DMS 273 (cell line): ENCODE data around the gene RAD52.

Source experiments
- DNase-seq: peaks from one replicate; lab custom pipeline; 2025; ENCODE audit not compliant: unreplicated experiment; lab: John Stamatoyannopoulos, UW

RAD52 gene

DNA sequence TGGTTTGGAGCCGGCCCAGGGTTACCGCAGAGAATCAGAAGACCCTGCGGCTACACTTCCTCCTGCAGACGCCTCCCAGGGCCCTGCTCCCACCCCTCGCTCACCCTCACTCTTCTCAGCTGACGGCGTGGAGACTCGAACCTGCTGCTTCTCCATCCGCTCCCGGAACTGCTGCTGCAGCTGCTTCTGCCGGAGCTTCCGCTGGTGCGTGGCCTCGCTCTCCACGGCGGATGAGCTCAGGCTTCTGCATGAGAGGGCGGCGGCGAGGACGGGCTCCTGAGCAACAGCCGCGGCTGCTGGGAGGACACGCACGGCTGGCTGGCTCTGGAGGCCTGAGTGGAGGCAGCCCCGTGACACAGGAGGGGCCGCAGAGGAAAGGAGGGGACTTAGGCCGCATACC, 33.3 kb downstream of the RAD52 start:
- no peak for DNase-seq

DNA sequence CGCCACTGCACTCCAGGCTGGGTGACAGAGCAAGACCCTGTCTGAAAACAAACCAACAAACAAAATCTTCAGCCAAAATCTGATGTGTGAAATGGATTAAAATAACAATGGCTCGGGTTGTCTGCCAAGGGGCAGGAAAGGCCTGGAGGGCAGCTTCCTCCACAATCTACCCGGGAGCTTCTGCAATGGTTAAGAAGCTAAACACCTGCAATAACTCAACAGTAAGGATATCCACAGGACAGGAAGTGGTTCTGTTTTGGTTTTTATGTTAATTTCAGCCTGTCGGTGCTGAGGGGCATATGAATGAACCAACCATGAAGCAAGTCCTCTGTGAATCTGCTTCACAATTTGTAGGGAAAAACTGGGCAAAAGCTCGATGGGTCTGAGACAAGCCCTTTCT, 34.4 kb downstream of the RAD52 start:
- DNase-seq: no peak

DNA sequence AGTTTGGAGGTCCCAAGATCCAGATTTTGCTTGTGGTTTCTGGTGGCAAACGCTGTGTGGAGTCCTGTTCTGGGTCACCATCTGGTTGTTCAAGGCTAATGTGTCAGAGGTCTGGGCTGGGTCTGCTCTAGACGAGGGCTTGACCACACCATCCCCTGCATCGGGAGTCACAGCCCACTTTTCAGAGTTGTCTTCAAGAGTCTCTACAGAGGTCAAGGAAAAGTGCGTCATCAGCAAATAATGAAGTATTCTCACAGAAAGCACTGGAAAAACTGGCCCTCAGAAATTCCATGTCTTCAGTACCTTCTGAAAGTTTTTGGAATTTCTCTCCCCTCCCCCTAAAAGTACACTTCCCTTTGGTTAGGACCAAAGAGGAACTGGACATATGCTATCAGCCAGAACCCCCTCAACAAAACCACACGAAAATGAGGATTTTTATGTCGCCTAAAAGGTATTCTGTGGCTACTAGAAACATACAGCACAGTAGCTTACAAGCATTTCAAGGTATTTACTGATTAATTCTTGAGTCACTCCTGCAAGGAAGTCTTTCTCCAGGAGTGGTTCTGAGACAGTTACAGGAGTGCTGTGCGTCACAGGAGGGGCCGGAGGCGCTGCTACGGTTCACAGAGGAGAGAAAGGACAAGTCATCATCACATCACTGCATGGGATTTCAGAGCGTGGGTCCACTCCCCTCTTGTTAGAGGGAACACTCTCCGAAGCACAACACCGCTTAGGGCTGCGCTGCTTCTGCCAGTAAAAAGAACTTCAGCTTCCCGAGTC, 35.4 kb downstream of the RAD52 start:
- DNase-seq: no peak

GRCh38 chr12:912466-913235, 36.8 kb downstream of the RAD52 start:
- no peak for DNase-seq

DNA sequence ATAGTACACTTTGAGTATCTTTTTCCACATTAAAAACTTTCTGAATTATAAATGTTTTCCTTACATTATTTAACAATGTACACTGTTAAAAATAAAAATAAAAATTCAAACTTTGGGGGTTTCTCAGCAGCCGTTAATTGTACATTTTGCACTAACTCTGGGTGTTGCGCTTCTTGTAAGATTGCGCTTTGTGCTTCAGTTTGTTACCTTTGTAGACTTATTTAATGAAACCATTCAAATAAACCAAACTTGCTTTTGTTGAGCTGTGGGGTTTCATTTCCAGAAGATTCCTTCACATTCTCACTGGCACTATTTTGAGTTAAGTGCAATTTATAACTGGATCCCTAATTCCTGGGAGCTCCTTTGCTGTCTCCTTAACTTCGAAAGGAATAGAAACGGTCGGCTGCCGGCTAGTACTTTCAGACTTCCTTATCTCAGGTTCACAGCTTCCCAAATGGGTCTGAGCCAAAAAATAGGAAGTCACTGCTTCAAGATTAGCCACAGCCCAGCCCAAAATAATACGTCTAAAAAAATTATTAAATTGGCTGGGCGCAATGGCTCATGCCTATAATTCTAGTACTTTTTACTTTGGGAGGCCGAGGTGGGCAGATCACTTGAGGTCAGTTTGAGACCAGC, 38.2 kb downstream of the RAD52 start:
- no peak for DNase-seq

- no peak for DNase-seq
These were observed 39.1 kb downstream of the RAD52 start for GRCh38 chr12:910416-910815.

GRCh38 chr12:909861-910260, 39.6 kb downstream of the RAD52 start:
- DNase-seq: no peak

DNA sequence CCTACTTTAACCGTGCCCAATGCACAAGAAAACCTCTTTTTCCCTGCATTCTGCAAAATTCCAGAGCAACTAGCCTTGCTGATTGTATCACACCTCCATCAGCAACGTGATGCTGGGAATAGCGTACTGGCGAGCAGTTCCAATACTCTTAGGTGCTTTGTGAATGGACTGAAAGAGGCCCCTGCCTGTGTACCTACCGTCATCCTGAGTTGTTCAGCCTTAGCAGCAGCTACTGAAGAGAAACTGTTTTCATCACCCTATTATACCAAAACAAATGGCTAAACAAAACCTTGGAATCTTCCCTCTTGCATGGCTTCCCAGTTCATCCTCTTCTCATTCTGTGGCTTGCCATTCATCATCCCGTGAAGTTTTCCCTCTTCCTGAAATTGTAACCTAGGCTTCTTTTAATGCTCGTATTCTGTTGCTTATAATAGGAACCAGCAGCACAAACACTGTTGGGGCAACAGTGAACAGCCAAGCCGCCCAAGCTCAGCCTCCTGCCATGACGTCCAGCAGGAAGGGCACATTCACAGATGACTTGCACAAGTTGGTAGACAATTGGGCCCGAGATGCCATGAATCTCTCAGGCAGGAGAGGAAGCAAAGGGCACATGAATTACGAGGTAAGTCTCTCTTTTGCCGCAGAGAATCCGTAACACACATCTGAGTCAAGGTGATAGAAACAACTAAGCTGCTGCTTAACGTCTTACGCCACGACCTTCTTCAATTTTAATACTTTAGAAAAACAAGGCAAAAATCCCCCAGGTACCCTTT, 41.9 kb downstream of the RAD52 start:
- DNase-seq: no peak

- no peak for DNase-seq
These were observed 43.4 kb downstream of the RAD52 start for GRCh38 chr12:906062-906585.

DNA sequence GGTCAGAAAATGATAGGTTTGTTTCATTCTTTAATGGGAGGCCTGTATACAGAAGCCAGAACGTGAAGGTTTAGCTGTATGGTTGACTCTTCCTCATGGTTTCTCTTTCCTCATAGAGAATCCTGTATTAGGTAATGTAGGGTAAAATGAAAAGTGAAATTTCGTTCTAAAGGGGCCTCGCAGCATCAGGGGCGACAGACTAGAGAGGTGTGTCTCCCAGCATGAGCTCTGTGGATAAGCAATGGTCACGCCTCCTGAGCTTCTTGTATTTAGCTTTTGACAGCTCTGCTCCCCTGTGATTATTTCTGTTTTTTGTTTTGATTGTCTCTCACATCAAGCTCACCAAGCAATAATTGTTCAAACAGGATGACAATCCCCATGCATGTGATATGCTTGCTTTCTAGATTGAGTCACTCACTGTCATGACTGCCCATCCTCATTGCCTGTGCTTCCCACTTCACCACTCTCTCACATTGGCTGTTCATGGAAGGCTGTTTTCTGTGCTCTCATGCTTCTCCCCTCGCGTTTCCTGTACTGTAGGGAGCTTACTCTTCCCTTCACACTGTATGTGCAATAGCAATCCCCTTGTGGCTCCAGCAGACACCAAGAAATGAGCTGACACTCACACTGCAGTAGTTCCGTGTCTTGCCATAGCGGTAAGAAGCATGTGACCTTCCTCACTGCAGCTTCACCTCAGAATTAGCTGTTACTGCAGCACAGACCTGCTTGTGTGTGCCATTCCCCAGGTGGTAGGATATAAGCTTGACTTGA, 44.0 kb downstream of the RAD52 start:
- DNase-seq: no peak

DNA sequence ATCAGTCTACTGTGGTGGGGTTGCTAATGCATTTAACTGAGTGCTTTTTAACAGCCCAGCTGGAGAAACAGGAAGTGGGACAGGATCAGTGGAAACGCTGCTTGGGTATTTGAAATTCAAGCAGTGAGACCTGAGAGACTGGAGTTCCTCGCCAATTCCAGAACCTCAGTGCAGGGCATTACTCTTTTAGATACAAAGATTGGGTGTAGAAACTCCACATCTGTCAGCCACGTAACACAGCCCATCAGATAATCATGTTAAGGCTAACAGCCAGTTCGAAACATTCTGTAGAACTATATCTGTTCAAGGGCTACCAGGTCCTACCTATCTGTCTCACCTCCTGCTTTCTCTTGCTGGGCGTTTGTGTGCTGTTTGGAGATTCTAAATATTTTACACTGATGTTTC, 45.5 kb downstream of the RAD52 start:
- no peak for DNase-seq

GRCh38 chr12:903055-903454, 46.4 kb downstream of the RAD52 start:
- DNase-seq: no peak

DNA sequence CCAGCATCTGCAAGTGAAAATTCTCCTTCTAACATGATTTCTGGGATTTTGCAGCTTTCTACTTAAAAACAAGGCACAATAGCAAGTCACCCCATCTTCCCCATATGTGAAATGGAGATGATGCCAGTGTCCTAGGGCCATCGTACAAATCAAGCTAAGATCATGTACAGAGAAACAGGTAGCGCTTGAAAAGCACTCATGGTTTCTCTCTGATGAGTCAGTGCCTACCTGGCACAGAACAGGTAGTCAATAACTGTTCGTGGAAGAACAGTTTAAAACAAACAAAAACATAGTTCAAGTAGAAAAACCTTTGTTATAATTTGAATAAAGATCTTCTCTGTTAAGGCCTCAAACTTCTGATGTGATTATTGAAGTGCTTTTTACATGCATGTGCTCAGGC, 46.9 kb downstream of the RAD52 start:
- no peak for DNase-seq

DNA sequence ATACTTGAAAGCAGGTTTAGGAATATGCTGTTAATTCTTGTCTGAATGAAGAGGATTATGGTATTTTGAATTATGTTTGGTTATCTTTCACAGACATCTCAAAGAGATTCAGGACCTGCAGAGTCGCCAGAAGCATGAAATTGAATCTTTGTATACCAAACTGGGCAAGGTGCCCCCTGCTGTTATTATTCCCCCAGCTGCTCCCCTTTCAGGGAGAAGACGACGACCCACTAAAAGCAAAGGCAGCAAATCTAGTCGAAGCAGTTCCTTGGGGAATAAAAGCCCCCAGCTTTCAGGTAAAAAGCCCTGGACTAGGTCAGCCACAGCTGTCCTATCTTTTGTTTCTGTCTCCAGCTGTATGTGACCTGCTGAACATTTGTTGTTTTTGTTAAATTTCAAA, 52.1 kb downstream of the RAD52 start:
- DNase-seq: no peak

- DNase-seq: no peak
These were observed 53.5 kb downstream of the RAD52 start for GRCh38 chr12:896031-896430.

GRCh38 chr12:894226-894625, 55.3 kb downstream of the RAD52 start:
- DNase-seq: no peak

- no peak for DNase-seq
These were observed 63.3 kb downstream of the RAD52 start for GRCh38 chr12:886206-886605.

GRCh38 chr12:885701-886100, 63.8 kb downstream of the RAD52 start:
- DNase-seq: no peak

- no peak for DNase-seq
These were observed 64.6 kb downstream of the RAD52 start for GRCh38 chr12:884746-885414.

DNA sequence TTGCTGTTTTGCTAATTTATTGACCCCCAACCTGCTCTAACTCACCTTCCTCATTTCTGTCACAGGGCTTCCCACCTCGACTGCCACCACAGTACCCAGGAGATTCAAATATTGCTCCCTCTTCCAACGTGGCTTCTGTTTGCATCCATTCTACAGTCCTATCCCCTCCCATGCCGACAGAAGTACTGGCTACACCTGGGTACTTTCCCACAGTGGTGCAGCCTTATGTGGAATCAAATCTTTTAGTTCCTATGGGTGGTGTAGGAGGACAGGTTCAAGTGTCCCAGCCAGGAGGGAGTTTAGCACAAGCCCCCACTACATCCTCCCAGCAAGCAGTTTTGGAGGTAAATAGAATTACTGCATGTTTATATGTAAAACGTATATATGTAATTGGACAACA, 68.8 kb downstream of the RAD52 start:
- DNase-seq: no peak
